Posterior vena cava (tissue), 2 donors: ENCODE results near the gene PPP1R12B. TPM values are rescaled to one million over a fixed set of nuclear protein-coding genes. Genes with fewer than 3 reads are reported as not detected.
"Not testable (repeated sequence)": the region's sequence is repeated elsewhere in the genome, so short reads cannot be mapped to it uniquely, and the experiment has no call there.

Experiments
- DNase-seq: peaks from one replicate; pipeline ENCODE4 v3.0.0-alpha.2; 2020; ENCODE audit warnings: low spot score
- intact Hi-C, 2 donors: fragments of 100-400 bp; cut with DNase I; formaldehyde crosslinking; loops; one replicate each; pipeline versions ENCODE4 v1.14.1 to v1.14.2; 2022 to 2023
- total RNA-seq, 2 donors: library from RNA; stranded (reverse); fragmentation: NEBNext Ultra II Directional; extraction: Animal tissue kit (Norgen Biotek cat#: 25700); gene quantifications; one replicate each; pipeline ENCODE4 v1.2.1, GENCODE V29; 2021
- donor health status: DM: yes; HTN: yes; CAD: no.
- donor health status: DM: yes; HTN: yes; CAD: no.

The PPP1R12B gene
- total RNA-seq, 2 donors from 2014 or later, result 545 to 634 TPM

DNA sequence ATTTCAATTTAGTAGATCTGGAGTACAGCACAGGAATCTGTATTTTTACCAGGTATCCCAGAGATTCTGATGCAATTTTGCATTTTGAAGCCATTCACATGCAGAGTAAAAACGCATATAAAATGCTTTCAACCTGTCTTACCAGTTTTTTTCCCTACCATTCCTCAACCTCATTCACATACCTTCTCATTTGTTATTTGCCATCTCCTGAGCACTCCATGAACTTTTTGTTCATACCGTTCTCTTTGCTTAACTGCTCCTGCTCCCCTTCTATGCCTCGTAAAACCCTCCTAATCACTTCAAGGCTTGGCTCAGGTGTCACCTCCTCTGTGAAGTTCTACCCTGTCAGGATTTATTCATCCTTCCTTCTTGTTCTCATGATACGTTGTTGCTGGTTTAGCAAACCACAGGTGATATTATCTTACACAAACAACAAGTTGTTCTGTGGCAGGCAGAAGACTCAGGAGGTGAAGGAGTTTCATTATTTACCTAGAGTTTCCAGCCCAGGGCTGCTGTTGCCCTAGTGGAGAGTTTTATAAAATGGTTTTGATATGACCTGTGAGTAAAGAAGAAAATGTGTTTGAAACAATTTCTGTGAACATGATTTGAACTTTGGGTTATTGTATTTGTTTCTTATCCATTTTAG is 31.5 kb downstream of the PPP1R12B start:
- DNase-seq, intact Hi-C loops: not testable (repeated sequence)

GRCh38 chr1:202380535-202380934 is 32.0 kb downstream of the PPP1R12B start:
- DNase-seq, intact Hi-C loops: not testable (repeated sequence)

DNA sequence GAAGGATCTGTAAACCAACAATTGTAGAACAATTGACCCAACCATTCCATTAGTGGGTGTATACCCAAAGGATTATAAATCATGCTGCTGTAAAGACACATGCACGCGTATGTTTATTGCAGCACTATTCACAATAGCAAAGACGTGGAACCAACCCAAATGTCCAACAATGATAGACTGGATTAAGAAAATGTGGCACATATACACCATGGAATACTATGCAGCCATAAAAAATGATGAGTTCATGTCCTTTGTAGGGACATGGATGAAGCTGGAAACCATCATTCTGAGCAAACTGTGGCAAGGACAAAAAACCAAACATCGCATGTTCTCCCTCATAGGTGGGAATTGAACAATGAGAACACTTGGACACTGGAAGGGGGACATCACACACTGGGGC is 33.4 kb downstream of the PPP1R12B start:
- intact Hi-C loops, DNase-seq: not testable (repeated sequence)

- intact Hi-C loops, DNase-seq: not testable (repeated sequence)
Observed at GRCh38 chr1:202395831-202396230, 47.3 kb downstream of the PPP1R12B start.

GRCh38 chr1:202397256-202397655 is 48.8 kb downstream of the PPP1R12B start:
- intact Hi-C loops, result no loop called here
- no peak for DNase-seq

- intact Hi-C loops, DNase-seq: not testable (repeated sequence)
Observed at GRCh38 chr1:202398439-202398838, 49.9 kb downstream of the PPP1R12B start.

- intact Hi-C loops, DNase-seq: not testable (repeated sequence)
Observed at GRCh38 chr1:202401771-202402170, 53.3 kb downstream of the PPP1R12B start.

DNA sequence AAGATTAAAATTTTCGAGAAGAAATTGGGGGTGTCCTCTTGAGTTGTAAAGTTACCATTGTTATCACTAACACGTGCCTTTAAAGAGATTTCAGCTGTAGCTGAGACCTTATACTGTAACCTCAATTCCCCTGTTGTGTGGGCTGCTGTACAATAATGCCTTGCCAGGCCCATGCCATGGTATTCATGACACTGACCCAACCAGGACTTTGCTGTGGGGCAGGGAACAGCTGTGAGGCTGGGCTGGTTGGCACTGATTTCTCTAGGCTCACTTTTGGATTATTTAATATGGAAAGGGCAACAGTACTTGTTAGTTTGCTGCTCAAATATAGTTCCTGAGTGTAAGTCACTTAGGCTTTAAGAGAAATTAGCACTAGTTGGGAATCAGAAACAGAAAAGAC is 54.9 kb downstream of the PPP1R12B start:
- intact Hi-C loops, DNase-seq: not testable (repeated sequence)

GRCh38 chr1:202405928-202406327 is 57.4 kb downstream of the PPP1R12B start:
- no peak for DNase-seq
- intact Hi-C loops, result no loop called here

- DNase-seq, intact Hi-C loops: not testable (repeated sequence)
Observed at GRCh38 chr1:202406896-202407295, 58.4 kb downstream of the PPP1R12B start.

DNA sequence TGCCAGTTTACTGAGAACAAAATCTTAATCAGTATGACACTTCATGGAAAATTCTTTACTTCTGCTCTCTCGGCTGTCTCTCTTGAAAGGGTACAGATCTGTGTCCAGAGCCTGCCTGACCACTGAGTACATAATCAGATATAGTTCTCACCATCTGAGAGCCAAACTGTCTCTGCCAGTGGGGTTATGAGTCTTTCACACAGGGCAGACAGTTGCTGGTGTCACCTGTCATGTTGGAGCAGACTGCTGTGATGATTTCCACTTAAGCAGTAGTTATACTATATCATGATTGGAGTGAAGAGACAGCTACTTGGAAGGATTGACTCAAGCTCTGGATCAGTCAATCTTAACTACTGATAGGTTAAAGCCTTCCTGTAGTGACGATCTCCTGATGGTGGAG is 58.9 kb downstream of the PPP1R12B start:
- DNase-seq, intact Hi-C loops: not testable (repeated sequence)

GRCh38 chr1:202410251-202410650 is 61.8 kb downstream of the PPP1R12B start:
- DNase-seq, intact Hi-C loops: not testable (repeated sequence)

DNA sequence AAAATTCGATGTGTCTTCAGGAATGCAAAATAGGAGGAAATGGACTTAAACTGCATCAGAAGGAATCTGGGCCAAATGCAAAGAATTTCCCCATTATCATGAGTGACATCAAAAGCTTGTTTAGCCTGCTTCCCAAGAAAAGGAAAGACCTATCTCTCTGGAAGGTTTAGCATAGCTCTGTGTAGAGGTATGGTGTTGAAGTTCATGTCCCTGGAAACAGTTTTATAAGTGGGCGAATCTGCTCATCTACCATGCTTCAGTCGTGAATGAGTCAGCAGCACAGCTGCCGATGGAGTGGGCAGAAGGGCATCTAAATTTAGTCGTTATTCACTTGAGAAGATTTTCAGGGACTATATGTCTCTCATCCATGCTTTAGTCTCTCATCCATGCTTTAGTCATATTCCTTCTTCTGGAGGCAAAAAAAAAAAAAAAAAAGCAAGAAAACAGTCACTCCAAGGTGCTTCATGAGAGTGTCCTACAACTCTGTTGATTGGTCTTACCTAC is 62.4 kb downstream of the PPP1R12B start:
- intact Hi-C loops, DNase-seq: not testable (repeated sequence)

- intact Hi-C loops, result no loop called here
- DNase-seq, result no peak
Observed at GRCh38 chr1:202411422-202411821, 62.9 kb downstream of the PPP1R12B start.

GRCh38 chr1:202412421-202412820 is 63.9 kb downstream of the PPP1R12B start:
- intact Hi-C loops, DNase-seq: not testable (repeated sequence)

GRCh38 chr1:202416641-202417040 is 68.1 kb downstream of the PPP1R12B start:
- no peak for DNase-seq
- intact Hi-C loops, result no loop called here

GRCh38 chr1:202417141-202417540 is 68.6 kb downstream of the PPP1R12B start:
- intact Hi-C loops, DNase-seq: not testable (repeated sequence)

GRCh38 chr1:202417762-202418201 is 69.3 kb downstream of the PPP1R12B start:
- intact Hi-C loops, result not testable (repeated sequence)

GRCh38 chr1:202419731-202420130 is 71.2 kb downstream of the PPP1R12B start:
- intact Hi-C loops, DNase-seq: not testable (repeated sequence)

More at GRCh38 chr1:202417762-202418201, 69.3 kb downstream of the PPP1R12B start:
- not testable (repeated sequence) for DNase-seq

DNA sequence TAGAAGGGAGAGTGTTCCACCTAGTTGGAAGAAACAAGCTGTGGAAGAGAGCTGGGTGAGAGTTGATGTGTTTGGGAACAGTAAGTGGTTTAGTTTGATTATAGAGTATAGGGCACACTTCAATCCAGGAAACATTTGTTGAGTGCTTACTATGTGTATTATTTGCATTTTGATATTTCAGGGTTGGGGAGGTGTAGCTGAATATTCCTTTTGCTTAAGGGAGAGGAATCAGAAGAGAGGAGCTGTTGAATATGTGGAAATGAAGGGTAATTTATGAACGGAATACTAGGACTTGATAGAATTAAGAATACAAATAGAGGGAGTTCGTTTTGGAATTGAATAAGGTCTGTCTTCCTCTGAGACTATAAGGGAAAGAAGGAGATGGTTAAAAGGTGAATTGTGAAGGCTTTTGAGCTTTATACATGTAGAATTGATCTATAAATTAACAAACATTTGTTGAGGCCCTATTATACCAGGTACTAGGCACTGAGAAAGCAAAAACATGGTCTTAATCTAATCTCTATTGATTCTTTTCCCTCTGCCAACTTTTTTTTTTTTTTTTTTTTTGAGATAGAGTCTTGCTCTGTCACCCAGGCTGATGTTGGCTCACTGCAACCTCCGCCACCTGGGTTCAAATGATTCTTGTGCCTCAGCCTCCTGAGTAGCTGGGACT is 72.1 kb downstream of the PPP1R12B start:
- DNase-seq, intact Hi-C loops: not testable (repeated sequence)
